ENCODE data around the gene PTPRH.

- TF ChIP-seq CREB1 (IDR thresholded peaks at IDR 0.05; ENCODE audit: low read depth) (no peak), TAF1 (IDR thresholded peaks at IDR 0.05; ENCODE audit: low read depth) (no peak), YY1 (IDR thresholded peaks at IDR 0.05; ENCODE audit: low read depth) (no peak), NFIC (IDR thresholded peaks at IDR 0.05) (no peak)
Measured at GRCh38 chr19:55172741-55173140, 36.6 kb downstream of the PTPRH start.
